ENCODE measurements around the gene OR56B4.
A peak's percentile ranks its signal among the peaks of the same experiment; 100 is the strongest.
"Not testable (repeated sequence)": the region's sequence is repeated elsewhere in the genome, so short reads cannot be mapped to it uniquely, and the experiment has no call there.

Gene OR56B4, protein sequence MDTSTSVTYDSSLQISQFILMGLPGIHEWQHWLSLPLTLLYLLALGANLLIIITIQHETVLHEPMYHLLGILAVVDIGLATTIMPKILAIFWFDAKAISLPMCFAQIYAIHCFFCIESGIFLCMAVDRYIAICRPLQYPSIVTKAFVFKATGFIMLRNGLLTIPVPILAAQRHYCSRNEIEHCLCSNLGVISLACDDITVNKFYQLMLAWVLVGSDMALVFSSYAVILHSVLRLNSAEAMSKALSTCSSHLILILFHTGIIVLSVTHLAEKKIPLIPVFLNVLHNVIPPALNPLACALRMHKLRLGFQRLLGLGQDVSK

DNA sequence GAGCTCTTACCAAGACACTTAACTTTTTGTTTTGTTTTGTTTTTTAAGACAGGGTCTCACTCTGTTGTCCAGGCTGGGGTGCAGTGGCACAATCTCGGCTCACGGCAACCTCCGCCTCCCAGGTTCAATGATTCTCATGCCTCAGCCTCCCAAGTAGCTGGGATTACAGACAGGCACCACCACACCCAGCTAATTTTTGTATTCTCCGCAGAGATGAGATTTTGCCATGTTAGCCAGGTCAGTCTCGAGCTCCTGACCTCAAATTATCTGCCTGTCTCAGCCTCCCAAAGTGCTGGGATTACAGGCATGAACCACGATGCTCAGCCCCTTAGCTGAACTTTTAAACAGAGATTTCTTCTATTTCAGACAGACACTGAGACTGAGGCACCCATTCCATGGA, at the start of gene OR56B4:
Gene OR56B4, plus strand, starts transcription at position 301 of the 400 bp plus-strand sequence. Its CDS starts 95 bp downstream, at position 396.
- not testable (repeated sequence) for DNase-seq

DNA sequence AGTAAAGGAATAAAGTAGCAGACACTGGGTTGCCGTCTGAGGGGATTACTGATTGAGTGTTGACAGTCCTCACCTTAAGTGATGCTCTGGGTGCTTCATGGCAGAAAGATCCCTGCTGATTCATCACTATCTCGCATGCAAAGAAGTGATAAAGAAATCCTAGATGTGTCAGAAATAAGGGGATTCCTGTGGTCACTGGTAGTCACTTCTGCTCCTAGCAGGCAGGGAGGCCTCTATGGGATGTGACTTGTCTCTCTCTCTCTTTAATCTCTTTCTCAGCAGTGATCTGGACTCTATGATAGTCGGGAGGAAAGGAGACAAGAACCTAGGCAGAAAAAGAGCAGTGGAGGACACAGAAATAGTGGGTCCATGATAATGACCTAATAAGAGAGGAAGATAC, 46.0 kb upstream of the OR56B4 start:
- DNase-seq, result no peak

DNA sequence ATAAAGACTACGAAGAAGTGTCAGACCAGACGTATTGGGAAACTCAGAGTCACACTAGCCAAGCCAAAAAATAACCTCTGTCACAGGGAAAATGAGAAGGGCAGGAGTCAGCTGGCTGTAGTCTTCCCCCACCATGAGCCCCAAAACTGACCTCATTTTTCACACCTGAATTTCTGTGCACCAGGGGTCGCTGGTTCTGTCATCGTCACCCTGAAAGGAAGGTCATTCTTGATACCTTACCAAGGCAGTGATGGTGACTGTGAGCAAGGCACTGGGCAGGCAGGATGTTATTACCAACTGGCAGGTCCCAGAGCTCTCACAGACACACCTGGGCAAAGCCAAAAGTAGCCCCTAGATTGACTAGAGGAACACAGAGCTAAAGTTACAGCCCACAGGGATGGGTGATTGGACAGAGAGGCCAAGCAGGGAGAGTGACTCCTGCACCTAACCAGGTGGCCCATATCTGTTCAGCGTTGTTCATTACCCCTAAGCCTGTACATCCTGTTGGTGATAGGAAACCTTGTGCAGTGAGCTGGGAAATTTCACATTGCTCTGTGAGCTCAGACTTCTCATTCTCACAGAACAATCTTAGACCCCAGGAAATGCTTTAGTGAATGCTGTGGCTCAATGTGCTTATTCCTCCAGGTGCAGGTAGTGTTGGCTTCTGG, 44.7 kb upstream of the OR56B4 start:
- no peak for DNase-seq

DNA sequence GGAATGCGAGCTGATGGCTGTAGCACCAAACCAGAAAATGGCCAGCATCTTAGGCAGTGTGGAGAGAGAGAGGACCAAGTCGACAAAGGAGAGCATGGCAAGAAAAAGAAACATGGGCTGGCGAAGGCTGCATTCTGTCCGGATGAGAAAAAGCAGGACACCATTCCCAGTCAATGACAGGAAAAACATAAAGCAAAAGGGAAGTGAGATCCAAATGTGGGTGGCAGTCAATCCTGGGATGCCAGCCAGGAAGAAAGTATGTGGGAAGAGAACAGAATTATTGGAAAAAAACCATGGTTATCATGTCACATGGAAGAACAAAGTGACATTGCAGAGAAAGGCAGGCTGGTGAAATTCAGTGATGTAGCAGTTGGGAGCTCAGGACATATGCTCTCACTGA, 40.0 kb upstream of the OR56B4 start:
- DNase-seq, result no peak

DNA sequence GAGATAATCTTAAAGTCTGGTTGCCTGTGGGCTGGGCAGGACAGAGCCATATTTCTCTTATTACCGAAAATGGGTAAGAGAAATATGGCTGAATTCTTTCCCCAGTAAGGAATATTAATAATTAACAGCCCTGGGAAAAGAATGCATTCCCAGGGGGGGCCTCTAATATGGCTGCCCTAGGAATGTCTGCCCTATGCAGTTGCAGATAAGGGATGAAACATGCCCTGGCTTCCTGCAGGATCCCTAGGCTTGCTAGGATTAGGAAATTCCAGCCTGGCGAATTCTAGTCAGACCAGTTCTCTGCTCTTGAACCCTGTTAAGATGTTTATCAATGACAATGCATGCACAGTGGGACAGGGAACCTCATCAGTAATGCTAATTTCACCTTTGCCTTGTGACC, 31.0 kb upstream of the OR56B4 start:
- not testable (repeated sequence) for DNase-seq

DNA sequence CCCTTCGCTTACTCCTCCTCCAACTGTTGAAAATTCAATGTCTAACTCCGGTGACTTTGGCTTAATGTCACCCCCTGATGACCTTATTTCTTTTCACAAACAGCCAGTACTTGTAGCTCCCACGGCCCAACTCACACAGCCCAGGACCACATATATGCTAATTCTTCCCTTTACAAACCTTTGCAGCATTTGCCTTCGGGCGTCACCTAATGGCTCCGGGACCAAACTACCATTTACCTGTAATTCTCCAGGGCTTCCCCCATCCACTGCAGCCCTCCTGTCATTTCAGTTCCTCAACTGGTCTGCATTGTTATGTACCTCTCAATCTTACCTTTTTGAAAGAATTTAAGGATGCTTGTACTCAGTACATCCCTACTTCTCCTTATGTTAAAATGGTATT, 29.8 kb upstream of the OR56B4 start:
- DNase-seq, result no peak

DNA sequence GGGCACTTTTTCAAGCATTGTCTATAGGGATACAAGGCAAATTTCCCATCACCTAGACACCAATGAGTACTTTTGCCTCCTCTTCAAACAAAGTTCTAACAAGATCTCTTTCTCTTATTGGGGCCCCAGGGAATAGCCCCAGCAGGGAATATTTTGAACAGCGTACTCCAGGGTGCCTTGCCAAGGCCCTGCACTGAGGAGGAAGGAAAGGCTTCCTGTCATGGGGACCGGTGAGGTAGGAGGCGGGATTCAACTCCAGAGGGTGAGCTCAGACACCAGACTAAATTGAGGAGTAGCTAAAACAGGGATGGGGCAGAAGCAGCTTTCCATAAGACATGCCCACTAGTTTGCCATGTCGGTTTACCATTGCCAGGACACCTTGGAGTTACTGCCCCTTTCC, 28.0 kb upstream of the OR56B4 start:
- DNase-seq, result no peak

DNA sequence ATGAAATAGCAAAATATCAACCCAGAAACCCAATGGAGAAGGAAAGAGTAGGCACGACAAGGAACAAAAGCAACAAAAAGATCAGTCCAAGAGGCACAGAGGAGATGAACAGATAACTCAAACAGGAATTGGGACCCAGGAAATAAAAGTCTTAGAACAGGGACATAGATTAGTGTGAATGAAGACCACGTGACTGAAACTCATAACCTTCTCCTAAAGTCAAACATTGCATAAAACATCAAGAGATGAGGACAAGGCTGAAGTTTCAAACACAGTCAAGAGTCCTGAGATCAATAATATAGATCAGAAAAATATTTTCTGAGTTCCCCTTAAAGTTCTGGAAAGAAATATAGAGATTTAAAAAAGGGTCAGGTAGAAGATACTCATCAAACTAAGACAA, 24.4 kb upstream of the OR56B4 start:
- no peak for DNase-seq

DNA sequence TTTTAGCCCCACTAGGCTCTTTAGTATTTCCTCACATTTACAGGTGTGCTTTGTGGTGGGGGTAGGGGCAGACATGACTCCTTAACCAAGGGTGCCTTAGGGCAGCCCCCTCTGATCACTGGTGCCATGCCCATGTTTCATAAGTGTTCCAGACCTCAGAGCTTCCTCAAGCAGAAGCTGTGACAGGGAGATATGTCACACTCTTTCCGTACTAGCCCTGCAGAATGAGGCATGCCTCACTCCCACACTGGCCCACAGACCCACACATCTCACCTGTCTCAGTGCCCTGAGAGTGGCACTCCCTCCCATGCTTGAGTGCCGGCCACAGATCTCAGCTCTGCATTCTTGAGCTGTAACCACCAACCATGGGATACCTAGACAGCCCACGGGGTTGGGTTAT, 22.9 kb upstream of the OR56B4 start:
- no peak for DNase-seq

DNA sequence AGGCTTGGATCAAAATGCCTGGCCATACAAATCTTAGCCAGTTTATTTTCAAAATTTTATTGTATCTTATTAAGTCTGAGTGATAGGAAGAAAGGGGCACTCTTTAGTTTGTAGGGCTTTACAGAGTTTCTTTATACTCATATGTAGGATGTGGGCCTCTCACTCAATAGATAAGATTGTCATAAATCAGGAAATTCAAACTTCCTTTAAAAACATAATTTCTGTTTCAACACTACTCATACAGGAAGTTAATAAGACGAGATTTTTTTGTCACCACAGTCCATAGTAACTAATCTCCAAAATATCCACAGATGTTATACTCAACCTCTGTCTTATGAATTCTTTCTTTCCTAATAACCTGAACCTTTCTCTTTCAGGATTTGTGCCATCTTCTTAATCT, 13.3 kb upstream of the OR56B4 start:
- DNase-seq, result no peak

DNA sequence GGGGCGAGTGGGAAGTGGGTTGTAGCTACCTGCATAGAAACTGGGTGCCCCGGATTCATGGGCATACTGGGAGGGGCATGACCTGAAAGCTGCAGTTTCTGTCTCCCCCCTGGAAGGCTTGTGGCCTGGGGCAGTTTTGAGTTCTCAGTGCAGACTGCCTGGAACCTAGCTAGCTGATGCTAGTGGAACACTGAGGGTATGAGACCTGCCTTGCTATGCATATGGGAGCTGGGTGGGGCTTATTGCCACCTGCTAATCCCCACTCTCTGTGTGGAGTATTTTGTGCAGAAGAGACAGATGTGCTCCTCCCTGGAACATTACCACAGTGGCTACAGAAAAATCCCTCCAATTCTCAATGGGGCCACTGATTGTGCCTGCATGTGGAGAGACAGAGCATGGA, 11.7 kb upstream of the OR56B4 start:
- DNase-seq, result no peak

DNA sequence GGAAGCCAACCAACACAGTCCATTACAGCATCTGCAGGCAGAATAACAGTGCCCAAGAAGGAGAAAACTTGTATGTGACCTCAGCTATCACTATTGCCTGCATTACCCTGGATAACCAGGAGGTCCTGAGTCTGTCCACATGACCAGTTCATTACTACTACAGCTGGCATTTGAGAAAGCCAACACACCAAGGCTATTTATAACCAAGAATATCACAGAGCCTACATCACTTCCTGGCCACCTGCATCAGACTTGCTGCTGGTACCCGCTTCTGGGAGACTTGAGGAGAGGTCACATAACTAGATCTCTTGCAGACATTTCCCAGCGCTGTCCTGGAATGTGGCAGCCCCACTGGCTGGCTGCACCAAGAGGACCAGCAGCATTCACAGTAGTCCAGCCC, 11.1 kb upstream of the OR56B4 start:
- no peak for DNase-seq

DNA sequence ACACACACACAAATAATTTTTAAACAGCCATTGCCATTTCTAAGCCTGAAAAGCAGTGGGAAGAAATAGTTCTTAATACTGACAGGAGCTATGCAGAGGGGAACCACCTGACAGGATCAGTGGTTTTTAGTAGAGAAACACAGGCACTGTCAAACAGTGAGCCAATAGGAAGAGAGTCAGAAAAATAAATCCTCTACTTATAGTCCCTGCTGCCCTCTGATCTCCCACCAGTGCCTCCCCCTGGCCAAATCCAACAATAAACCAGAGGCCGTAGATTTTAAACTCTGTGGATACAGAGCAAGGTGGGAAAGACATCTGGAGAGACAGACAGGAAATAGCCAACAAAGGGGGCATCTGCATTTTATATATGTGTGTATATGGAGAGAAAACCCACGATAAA, 7.9 kb upstream of the OR56B4 start:
- no peak for DNase-seq

DNA sequence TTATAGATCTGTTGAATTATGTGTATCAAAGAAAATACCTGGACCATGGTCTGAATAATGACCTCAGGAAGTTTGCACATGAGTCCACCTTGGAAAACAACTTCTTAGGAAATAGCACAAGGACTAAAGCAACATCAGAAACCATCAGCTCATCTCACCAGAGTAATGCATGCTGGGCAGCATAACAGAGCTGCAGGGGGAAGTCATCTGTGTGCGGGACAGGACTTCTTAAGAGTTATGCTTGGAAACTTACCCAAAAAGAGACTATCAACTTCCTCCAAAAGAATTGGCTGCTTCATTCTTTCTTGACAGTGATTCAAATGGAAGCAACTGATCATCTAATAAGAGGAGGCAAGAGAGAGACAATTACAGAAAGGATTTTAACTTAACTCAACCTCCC, 2.5 kb downstream of the OR56B4 start:
- no peak for DNase-seq

DNA sequence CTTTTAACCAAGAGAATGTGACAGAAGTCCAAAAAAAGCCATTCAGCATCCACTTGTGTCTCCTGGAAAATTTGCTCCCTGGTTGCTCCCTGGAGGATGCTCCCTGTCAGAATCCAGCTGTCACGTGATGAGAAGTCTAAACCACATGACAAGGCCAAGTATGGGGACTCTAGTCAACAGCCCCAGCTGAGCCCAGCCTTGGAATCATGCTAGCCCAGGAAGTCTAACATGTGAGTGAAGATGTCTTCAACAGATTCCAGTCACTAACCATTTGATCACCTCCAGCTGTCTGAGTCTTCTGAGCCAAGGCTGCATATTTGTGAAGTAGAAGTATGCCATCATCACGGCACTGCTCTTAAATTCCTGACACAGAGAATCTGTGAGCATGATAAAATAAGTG, 4.2 kb downstream of the OR56B4 start:
- no peak for DNase-seq

DNA sequence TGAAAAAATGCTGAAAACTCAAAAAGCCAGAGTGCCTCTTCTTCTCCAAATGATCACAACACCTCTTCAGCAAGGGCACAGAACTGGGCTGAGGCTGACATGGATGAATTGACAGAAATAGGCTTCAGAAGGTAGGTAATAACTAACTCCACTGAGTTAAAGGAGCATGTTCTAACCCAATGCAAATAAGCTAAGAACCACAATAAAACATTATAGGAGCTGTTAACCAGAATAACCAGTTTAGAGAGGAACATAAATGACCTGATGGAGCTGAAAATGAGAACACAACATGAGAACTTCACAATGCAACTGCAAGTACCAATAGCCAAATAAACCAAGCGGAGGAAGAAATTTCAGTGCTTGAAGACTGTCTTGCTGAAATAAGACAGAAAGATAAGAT, 9.2 kb downstream of the OR56B4 start:
- DNase-seq, result no peak

DNA sequence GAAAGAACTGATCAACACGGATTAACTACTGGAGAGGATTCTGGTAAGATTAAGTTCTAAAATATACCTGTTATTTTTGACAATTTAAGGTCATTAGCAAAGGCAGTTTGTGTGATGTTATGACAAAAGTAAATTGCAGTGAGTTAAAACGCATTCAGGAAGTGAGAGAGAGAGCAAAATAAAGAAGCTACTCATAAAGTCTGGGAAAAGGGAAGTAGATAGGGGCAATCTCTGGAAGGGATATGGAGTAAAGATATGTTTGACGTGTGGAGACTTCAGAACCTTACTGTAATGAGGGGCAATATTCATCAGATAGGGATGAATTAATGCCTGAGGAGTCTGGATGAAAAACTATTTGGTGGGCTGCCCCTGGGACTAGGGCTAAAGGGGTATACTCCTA, 16.8 kb downstream of the OR56B4 start:
- no peak for DNase-seq

DNA sequence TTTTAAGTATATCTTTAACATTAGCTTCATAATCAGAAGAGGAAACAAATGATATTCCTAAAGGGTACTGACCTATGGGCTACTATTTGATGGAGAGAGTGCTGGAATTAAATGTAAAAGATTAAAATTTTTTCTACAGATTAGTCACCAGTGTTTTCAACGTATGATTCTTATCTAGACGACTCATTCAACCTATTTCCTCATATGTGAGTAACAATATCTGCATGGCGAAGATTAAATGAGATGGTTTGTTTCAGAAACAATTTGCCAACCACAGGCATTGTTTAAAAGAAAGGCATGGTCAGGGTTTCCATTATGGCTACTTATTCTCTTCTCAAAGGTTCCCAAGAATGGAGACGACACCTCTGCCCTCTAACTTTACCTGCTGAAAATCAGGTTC, 20.4 kb downstream of the OR56B4 start:
- DNase-seq, result no peak

DNA sequence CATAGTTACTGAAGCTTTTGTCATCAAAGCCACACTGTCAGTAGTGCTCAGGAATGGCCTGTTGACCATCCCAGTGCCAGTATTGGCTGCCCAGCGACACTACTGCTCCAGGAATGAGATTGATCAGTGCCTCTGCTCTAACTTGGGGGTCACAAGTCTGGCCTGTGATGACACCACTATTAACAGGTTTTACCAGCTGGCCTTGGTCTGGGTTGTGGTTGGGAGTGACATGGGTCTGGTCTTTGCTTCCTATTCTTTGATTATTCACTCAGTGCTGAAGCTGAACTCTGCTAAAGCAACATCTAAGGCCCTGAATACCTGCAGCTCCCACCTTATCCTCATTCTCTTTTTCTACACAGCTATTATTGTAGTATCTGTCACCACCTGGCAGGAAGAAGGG, 21.5 kb downstream of the OR56B4 start:
- no peak for DNase-seq

DNA sequence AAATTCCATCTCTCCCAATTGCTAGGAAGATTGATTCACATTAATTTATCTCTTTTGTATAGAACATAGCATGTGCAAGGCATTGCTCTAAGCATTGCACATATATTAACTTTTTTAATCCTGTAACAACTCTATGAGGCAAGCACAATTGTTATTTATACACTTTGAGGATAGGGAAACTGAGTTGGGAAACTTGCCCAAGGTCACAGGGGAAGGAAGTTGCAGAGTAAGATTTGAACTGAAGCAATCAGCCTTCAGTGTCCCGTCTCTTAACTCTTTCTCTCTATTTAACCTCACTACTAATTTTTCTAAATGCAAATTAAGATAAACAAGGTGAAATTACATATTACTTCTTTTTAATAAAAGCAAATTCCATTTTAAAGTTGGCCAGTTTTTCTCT, 22.2 kb downstream of the OR56B4 start:
- DNase-seq, result no peak

DNA sequence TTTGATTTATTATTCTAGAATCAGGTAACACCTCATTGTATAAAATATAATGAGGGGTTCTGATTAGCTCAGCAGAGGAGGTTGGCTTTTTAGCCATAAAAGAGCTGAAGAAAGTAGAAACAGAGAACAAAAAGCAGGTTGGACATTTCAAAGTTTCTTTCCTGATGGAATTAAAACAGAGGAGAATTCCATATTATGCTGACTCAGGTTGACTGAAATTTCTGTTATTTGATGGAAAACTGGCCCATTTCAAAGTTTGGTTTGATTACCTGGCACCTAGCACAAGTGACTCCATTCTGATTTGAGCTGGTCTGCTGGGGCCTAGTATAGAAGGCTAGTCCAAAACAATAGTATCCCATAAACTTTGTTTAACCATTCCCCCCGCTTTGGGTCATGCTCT, 24.9 kb downstream of the OR56B4 start:
- DNase-seq, result no peak

DNA sequence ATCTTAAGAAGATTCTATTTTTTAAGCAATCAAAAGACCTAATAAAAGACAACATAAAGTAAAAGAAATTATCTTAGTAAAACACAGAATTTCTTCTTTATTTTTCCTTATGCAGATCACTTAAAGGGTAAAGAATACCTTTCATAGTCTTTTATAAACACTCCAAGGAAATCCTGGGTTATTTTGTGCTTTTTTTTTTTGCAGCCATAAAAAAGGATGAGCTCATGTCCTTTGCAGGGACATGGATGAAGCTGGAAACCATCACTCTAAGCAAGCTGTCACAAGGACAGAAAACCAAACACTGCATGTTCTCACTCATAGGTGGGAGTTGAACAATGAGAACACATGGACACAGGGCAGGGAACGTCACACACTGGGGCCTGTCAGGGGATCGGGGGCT, 28.5 kb downstream of the OR56B4 start:
- DNase-seq, result not testable (repeated sequence)

DNA sequence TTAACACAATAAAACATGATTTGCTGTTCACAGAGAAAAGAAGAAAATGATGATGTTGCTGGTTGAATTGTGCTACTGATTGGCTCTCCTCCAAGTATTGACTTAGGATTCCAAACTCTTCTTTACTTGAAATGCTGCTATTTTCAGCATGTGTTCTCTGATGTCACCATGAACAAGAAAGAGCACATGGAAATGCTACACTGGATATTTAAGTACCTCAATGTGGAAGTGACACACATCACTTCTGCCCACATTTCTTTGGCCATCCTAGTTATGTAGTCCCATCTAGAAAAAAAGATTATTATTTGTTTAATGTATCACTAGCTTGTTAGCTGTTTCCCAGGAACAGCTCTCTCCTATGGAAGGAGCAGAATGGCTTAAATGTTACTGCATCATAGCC, 35.5 kb downstream of the OR56B4 start:
- no peak for DNase-seq

DNA sequence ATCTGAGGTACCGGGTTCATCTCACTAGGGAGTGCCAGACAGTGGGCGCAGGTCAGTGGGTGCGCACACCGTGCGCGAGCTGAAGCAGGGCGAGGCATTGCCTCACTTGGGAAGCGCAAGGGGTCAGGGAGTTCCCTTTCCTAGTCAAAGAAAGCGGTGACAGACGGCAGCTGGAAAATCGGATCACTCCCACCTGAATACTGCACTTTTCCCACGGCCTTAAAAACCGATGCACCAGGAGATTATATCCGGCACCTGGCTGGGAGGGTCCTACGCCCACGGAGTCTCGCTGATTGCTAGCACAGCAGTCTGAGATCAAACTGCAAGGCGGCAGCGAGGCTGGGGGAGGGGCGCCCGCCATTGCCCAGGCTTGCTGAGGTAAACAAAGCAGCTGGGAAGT, 36.3 kb downstream of the OR56B4 start:
- peak in 2 of 3 experiments; percentile 11 to 41 for DNase-seq

DNA sequence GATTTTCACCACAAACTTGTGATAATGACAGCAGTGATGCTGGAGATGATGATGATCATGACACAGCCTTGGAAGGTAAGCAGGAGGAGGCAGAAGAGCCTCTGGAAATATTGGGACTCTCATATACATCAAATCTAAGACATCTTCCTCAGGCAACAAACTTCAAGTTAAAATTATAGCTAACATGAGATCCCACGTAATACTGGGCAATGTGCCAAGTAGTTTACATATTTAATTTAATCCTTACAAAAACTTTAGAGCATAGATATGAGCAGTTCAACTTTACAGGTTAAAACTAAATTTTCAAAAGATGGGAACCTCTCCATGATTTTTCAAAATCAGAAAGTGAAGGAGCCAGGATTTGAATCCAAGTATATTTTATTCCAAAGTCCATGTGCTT, 43.6 kb downstream of the OR56B4 start:
- DNase-seq, result no peak

All from NCI-H1417 (cell line).